ENCODE data around the gene VPREB1. TPM values are rescaled to one million over a fixed set of nuclear protein-coding genes. Genes with fewer than 3 reads are reported as not detected.

VPREB1 gene
- total and polyA plus RNA-seq, 2 of the 4 experiments (the other 2 are of a cell fraction): not detected

GRCh38 chr22:22208652-22209051 is 35.9 kb upstream of the VPREB1 start:
- Histone ChIP-seq H3K27ac (ENCODE audit: insufficient read depth, low read length) (no peak overlapping the region), H4K8ac (ENCODE audit: low read depth in 2 of 2, low read length in 2 of 2) (no peak overlapping the region), H2AFZ (replicated peaks; ENCODE audit: low read length, poor library complexity) (no peak overlapping the region), H2BK5ac (ENCODE audit: low read depth, low read length, poor library complexity, severe bottlenecking) (no peak overlapping the region), H3K36me3 (ENCODE audit: control insufficient read depth, insufficient read depth, low read length) (no peaks in the 10 kb centered on the region), H3K9me1 (ENCODE audit: insufficient read depth, low read length) (peaks cover 3% of the 10 kb centered on the region; the same call in 1 of the 2 replicates), H2BK15ac (ENCODE audit: low read depth, low read length) (no peak overlapping the region), H3K4me2 (ENCODE audit: low read depth, low read length) (no peak overlapping the region), H4K91ac (ENCODE audit: insufficient read depth, low read depth, low read length) (no peak overlapping the region), H4K5ac (ENCODE audit: low read depth, low read length) (no peak overlapping the region), H3K27me3 (ENCODE audit: control insufficient read depth, insufficient read depth, low read length) (peaks cover 17% of the 10 kb centered on the region; the same call in 1 of the 2 replicates), H3K79me1 (ENCODE audit: low read depth in 1 of 2, low read length in 2 of 2) (no peaks in the 10 kb centered on the region), H2AK9ac (replicated peaks; ENCODE audit: low read depth, low read length, poor library complexity) (no peak overlapping the region), H3K56ac (ENCODE audit: extremely low read depth, insufficient read depth, low read length) (no peak overlapping the region), H4K20me1 (ENCODE audit: insufficient read depth, low read length) (no peaks in the 10 kb centered on the region), H2BK120ac (ENCODE audit: low read depth, low read length) (no peak overlapping the region), H3K4me3 (ENCODE audit: insufficient read depth, low read depth, low read length) (no peak overlapping the region), H3K4me1 (ENCODE audit: control insufficient read depth, insufficient read depth, low read length) (no peaks in the 10 kb centered on the region), H2AK5ac (ENCODE audit: low read depth, low read length) (no peak overlapping the region), H2BK20ac (ENCODE audit: low read depth, low read length) (no peak overlapping the region), H3K18ac (ENCODE audit: low read depth, low read length) (no peak overlapping the region), H3K9ac (ENCODE audit: low read depth, low read length) (no peak overlapping the region), H3K9me3 (ENCODE audit: control insufficient read depth, insufficient read depth, low read length) (no peaks in the 10 kb centered on the region), H3K4ac (ENCODE audit: low read depth, low read length) (no peak overlapping the region), H3K23ac (ENCODE audit: low read depth, low read length) (no peak overlapping the region), H3K14ac (replicated peaks; ENCODE audit: low read depth, low read length) (no peak overlapping the region)
- no peak for ATAC-seq (ENCODE audit: low read depth)
- no peak for DNase-seq
- ChIA-PET POLR2A (ENCODE audit: unreplicated experiment) (no interaction called here), CTCF (interaction anchor here (1.3 to 1.7 kb wide), 3 partner anchors 13 to 147 kb away, joined by 3 to 4 read pairs (median 3); no protein-coding TSS in a partner anchor)
- no CpG with 5 or more reads among the region's 2 CpGs for WGBS, 2 experiments (ENCODE audit: extremely low coverage in 2 of 2, insufficient read length in 1 of 2)
- no TSS peak for BruUV-seq (replicated peaks)
- dilution Hi-C loops (cut with HindIII; ENCODE audit: low sequenced_read_pairs, unreplicated experiment): no loop called here
- TF ChIP-seq NFE2L2 (IDR thresholded peaks at IDR 0.05; ENCODE audit: low read depth, low read length) (no peak), CEBPB (IDR thresholded peaks at IDR 0.05; ENCODE audit: low read depth, low read length) (no peak), BHLHE40 (IDR thresholded peaks at IDR 0.05; ENCODE audit: low read depth, low read length) (no peak), CTCF (conservative IDR thresholded peaks at IDR 0.05; ENCODE audit: low read depth, low read length) (no peak), CHD1 (IDR thresholded peaks at IDR 0.05; ENCODE audit: low read depth, low read length) (no peak), MXI1 (IDR thresholded peaks at IDR 0.05; ENCODE audit: borderline replicate concordance, low read depth, low read length) (no peak), RCOR1 (IDR thresholded peaks at IDR 0.05; ENCODE audit: insufficient replicate concordance, low read length) (no peak), RAD21 (IDR thresholded peaks at IDR 0.05; ENCODE audit: low read length) (no peak), SMC3 (IDR thresholded peaks at IDR 0.05; ENCODE audit: low read depth, low read length) (no peak), FOS (IDR thresholded peaks at IDR 0.05; ENCODE audit: low read depth, low read length) (no peak), RFX5 (IDR thresholded peaks at IDR 0.05; ENCODE audit: low read depth, low read length) (no peak), POLR2A (IDR thresholded peaks at IDR 0.05; ENCODE audit: low read depth, low read length) (no peak), MAFK (IDR thresholded peaks at IDR 0.05; ENCODE audit: low read depth, low read length) (no peak), MAZ (IDR thresholded peaks at IDR 0.05; ENCODE audit: borderline replicate concordance, low read depth, low read length) (no peak)
- TF ChIP-seq, protein P1, sequence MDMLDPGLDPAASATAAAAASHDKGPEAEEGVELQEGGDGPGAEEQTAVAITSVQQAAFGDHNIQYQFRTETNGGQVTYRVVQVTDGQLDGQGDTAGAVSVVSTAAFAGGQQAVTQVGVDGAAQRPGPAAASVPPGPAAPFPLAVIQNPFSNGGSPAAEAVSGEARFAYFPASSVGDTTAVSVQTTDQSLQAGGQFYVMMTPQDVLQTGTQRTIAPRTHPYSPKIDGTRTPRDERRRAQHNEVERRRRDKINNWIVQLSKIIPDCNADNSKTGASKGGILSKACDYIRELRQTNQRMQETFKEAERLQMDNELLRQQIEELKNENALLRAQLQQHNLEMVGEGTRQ (IDR thresholded peaks at IDR 0.05; ENCODE audit: low read depth, low read length): no peak
- TF ChIP-seq, protein P2, sequence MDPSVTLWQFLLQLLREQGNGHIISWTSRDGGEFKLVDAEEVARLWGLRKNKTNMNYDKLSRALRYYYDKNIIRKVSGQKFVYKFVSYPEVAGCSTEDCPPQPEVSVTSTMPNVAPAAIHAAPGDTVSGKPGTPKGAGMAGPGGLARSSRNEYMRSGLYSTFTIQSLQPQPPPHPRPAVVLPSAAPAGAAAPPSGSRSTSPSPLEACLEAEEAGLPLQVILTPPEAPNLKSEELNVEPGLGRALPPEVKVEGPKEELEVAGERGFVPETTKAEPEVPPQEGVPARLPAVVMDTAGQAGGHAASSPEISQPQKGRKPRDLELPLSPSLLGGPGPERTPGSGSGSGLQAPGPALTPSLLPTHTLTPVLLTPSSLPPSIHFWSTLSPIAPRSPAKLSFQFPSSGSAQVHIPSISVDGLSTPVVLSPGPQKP (IDR thresholded peaks at IDR 0.05; ENCODE audit: borderline replicate concordance, low read depth, low read length): no peak
- in situ Hi-C loops (cut with MboI; ENCODE audit: low sequenced_read_pairs): no loop called here
- intact Hi-C loops (cut with micrococcal nuclease): loop anchor here (1.0 to 10.0 kb wide), 4 partner anchors 90 to 256 kb away; no protein-coding TSS in a partner anchor
